Tibial nerve (tissue), 4 donors: ENCODE measurements around the gene C1orf94. TPM values are rescaled to one million over a fixed set of nuclear protein-coding genes. Genes with fewer than 3 reads are reported as not detected.
"Not testable (repeated sequence)": the region's sequence is repeated elsewhere in the genome, so short reads cannot be mapped to it uniquely, and the experiment has no call there.

Experiments
- DNase-seq, 2 donors: peaks; one replicate each; pipeline ENCODE4 v3.0.0-alpha.2; 2019; ENCODE audit warnings: low spot score in 2 of 2
- H3K27ac ChIP-seq, 4 donors: fragments of 200-600 bp; sonication (generic) in 3 of 4; one replicate each; pipeline ENCODE4 v1.5.1; 2017 to 2019; ENCODE audit warnings: mild to moderate bottlenecking in 1 of 4
- H3K27me3 ChIP-seq, 2 donors: fragments of 200-600 bp; sonication (generic) in 1 of 2; one replicate each; pipeline versions ENCODE4 v1.5.1 to v1.6.0; 2017 to 2019
- H3K36me3 ChIP-seq, 3 donors: fragments of 200-600 bp; sonication (generic); one replicate each; pipeline ENCODE4 v1.5.1; 2018 to 2019
- H3K4me1 ChIP-seq, 4 donors: fragments of 200-600 bp; sonication (generic) in 3 of 4; one replicate each; pipeline ENCODE4 v1.5.1; 2017 to 2019
- H3K4me3 ChIP-seq, 4 donors: fragments of 200-600 bp; sonication (generic) in 3 of 4; one replicate each; pipeline ENCODE4 v1.5.1; 2017 to 2019; ENCODE audit warnings: mild to moderate bottlenecking in 1 of 4, moderate library complexity in 1 of 4
- H3K9me3 ChIP-seq, 4 donors: fragments of 200-600 bp; sonication (generic) in 3 of 4; one replicate each; pipeline ENCODE4 v1.5.1; 2017 to 2019
- EP300 ChIP-seq, 2 donors: sonication (generic); formaldehyde crosslinking; IDR thresholded peaks; one replicate each; pipeline ENCODE4 v1.6.1; 2017; ENCODE audit warnings: antibody characterized with exemption in 2 of 2, mild to moderate bottlenecking in 1 of 2
- POLR2A ChIP-seq, 2 donors: fragments of 450-650 bp; IDR thresholded peaks; one replicate each; pipeline ENCODE4 v1.6.1; 2017; ENCODE audit warnings: antibody characterized with exemption in 2 of 2, mild to moderate bottlenecking in 2 of 2, moderate library complexity in 2 of 2
- WGBS, 2 donors: methylation state at CpG; one replicate each; pipeline ENCODE4 v1.1.5; 2018; 5-methylcytosine and 5-hydroxymethylcytosine counted together
- total RNA-seq, 4 donors: library from RNA; depleted of rRNA; stranded (reverse); fragments of >200 nt; gene quantifications; one replicate each; pipeline ENCODE4 v1.1.0, GENCODE V29; 2016
- TF ChIP-seq, protein P1 (sequence below), 5 experiments: fragments of 200-600 bp in 3 of 5; fragments of 450-650 bp in 2 of 5; sonication (generic) in 3 of 5; IDR thresholded peaks; one replicate each; pipeline ENCODE4 v1.5.1; 2016 to 2019; ENCODE audit warnings: antibody characterized with exemption in 5 of 5, mild to moderate bottlenecking in 3 of 5, moderate library complexity in 2 of 5

C1orf94 gene
- total RNA-seq, 4 donors from 2014 or later: not detected

DNA sequence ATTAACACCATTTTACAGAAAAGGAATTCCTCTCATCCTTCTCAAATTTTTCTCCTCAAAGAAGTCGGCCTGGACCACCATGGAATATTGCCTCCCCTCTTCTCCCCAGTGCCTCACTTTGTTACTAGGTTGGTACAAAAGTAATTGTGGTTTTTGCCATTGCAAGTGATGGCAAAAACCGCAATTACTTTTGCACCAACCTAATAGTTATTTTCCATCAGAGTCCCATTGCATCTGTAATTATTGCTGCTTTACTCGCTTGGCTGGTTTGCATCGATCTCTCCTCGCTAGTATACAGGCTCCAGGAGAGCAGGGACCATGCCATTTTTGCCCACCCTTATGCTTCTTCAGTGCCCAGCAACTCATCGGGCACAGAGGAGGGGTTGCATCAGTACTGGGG is 963 bp upstream of the C1orf94 start:
- Histone ChIP-seq H3K36me3 (no peaks in the 10 kb centered on the region), H3K4me1 (no peaks in the 10 kb centered on the region), H3K27me3 (peaks cover 0 to 37% of the 10 kb centered on the region in 2 donors), H3K9me3 (no peaks in the 10 kb centered on the region), H3K4me3 (no peak overlapping the region), H3K27ac (no peak overlapping the region)
- 90 to 95% methylated on average over 6 of the region's 6 CpGs for WGBS, 2 donors
- no peak for DNase-seq
- TF ChIP-seq POLR2A (IDR thresholded peaks at IDR 0.05): no peak
- TF ChIP-seq, protein P1, sequence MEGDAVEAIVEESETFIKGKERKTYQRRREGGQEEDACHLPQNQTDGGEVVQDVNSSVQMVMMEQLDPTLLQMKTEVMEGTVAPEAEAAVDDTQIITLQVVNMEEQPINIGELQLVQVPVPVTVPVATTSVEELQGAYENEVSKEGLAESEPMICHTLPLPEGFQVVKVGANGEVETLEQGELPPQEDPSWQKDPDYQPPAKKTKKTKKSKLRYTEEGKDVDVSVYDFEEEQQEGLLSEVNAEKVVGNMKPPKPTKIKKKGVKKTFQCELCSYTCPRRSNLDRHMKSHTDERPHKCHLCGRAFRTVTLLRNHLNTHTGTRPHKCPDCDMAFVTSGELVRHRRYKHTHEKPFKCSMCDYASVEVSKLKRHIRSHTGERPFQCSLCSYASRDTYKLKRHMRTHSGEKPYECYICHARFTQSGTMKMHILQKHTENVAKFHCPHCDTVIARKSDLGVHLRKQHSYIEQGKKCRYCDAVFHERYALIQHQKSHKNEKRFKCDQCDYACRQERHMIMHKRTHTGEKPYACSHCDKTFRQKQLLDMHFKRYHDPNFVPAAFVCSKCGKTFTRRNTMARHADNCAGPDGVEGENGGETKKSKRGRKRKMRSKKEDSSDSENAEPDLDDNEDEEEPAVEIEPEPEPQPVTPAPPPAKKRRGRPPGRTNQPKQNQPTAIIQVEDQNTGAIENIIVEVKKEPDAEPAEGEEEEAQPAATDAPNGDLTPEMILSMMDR (IDR thresholded peaks at IDR 0.05): no peak

DNA sequence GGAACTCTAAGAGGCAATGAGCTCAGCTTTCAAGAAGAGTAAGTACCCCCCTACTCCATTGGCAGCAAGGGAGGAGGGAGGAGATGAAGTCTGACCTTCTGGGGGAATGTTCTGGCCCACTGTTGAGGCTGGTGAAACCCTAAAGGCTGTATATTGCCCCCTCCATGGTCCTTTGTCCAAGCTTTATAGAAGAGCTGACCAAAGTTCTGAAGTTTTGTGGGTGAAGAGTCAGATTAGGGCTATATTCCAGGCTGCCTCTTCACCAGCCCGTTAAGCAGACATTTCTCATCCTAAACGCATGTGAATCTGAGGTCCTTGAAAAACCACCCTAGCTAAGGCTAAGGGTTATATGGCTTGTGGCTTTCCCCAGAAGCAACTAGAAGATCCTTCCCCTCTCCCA is 1.4 kb downstream of the C1orf94 start:
- Histone ChIP-seq H3K9me3 (no peaks in the 10 kb centered on the region), H3K4me1 (no peaks in the 10 kb centered on the region), H3K36me3 (no peaks in the 10 kb centered on the region), H3K27ac (no peak overlapping the region), H3K4me3 (no peak overlapping the region), H3K27me3 (peaks cover 0 to 32% of the 10 kb centered on the region in 2 donors)
- 42 to 60% methylated on average over 2 of the region's 2 CpGs for WGBS, 2 donors
- no peak for DNase-seq
- TF ChIP-seq POLR2A (IDR thresholded peaks at IDR 0.05) (no peak), EP300 (IDR thresholded peaks at IDR 0.05) (no peak)
- TF ChIP-seq, protein P1 (IDR thresholded peaks at IDR 0.05): no peak

DNA sequence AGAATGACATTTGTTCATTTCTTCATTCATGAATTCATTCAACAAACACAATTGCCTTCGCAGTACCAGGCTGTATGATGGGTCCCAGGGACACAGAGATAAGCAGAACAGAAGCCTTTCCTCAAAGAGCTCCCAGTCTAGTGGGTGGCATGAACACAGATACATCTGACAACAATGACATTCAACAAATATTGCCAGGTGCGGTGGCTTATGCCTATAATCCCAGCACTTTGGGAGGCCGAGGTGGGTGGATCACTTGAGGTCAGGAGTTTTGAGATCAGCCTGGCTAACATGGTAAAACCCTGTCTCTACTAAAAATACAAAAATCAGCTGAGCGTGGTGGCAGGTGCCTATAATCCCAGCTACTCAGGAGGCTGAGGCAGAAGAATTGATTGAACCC is 6.7 kb downstream of the C1orf94 start:
- H3K27me3 ChIP-seq, H3K4me3 ChIP-seq, H3K36me3 ChIP-seq, H3K27ac ChIP-seq, DNase-seq, H3K9me3 ChIP-seq, H3K4me1 ChIP-seq: not testable (repeated sequence)
- whole genome bisulfite sequencing, 2 donors: 80 to 81% methylated on average over 4 of the region's 4 CpGs

DNA sequence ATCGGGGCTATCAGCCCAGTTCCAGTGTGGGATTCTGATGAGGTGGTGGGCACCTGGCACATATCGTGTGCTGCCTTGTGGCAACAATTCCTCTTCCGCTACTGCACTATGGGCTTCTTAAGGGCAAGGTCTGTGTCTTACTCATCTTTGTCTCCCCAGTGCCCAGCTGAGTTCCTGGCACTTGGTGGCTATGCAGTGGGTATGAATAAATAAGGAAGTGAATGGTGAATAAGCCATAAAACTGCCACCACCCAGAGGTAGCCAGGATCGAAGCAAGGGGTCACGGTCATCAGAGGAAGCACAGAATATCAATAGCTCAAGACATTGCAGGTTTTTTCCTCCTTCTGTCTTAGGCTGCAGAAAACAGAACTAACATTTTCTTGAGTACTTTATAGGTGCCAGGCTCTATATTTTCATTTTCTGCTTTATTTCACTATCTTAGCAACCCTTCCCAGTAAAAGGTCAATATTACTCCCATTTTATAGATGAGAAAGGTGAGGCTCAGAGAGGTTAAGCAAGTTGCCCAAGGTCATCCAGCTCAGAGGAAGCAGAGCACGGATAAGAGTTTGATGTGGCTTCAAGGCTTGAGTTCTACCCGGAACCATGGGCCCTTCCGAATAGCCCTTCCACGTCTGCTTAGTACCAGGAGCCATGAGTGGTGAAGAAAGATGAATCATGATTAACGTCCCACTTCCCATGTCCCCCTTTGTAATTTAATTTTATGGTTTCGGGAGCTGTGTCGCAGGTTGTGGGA is 10.2 kb downstream of the C1orf94 start:
- Histone ChIP-seq H3K27me3 (no peaks in the 10 kb centered on the region), H3K4me1 (no peaks in the 10 kb centered on the region), H3K4me3 (no peak overlapping the region), H3K36me3 (no peaks in the 10 kb centered on the region), H3K27ac (no peak overlapping the region), H3K9me3 (peaks cover 0 to 24% (median 0%) of the 10 kb centered on the region in 4 donors)
- DNase-seq: no peak
- TF ChIP-seq, protein P1 (IDR thresholded peaks at IDR 0.05): no peak
- TF ChIP-seq EP300 (IDR thresholded peaks at IDR 0.05): no peak
- TF ChIP-seq POLR2A (IDR thresholded peaks at IDR 0.05): no peak
- WGBS, 2 donors: 65% methylated on average over 12 of the region's 12 CpGs

DNA sequence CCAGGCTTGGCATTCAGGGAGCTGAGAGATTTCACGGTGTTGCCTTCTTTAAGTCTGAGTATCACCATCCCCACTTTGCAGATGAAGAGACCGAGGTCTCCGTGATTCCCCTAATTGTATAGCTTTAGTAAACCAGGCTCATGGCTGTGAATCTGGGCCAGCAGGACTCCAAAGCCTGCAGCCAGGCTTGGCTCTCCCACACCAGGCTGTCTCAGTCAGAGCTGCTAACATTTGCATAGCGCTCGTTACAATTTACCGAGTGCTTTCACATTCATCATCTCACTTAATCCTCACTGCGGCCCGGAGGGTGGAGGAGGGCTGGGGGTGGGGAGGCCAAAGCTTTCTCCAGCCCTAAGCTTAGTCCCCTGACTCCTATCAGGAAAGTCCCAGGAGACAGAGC is 11.7 kb downstream of the C1orf94 start:
- WGBS, 2 donors: 19 to 21% methylated on average over 8 of the region's 8 CpGs
- no peak overlapping the region for H3K27ac ChIP-seq
- no peaks in the 10 kb centered on the region for H3K36me3 ChIP-seq
- no peaks in the 10 kb centered on the region for H3K27me3 ChIP-seq
- TF ChIP-seq EP300 (IDR thresholded peaks at IDR 0.05): no peak
- TF ChIP-seq, protein P1 (IDR thresholded peaks at IDR 0.05): no peak
- TF ChIP-seq POLR2A (IDR thresholded peaks at IDR 0.05): no peak
- H3K4me1 ChIP-seq: no peaks in the 10 kb centered on the region
- H3K9me3 ChIP-seq: peaks cover 0 to 24% (median 0%) of the 10 kb centered on the region in 4 donors
- H3K4me3 ChIP-seq: no peak overlapping the region
- DNase-seq: no peak
